Keratinocyte (primary cell): ENCODE data around the gene FOXA1. TPM values are rescaled to one million over a fixed set of nuclear protein-coding genes. Genes with fewer than 3 reads are reported as not detected.
A peak's percentile ranks its signal among the peaks of the same experiment; 100 is the strongest.

Experiments
- DNase-seq: peaks from one replicate; pipeline ENCODE4 v3.0.0-alpha.2; 2011; ENCODE audit warnings: low read depth, missing footprints, low spot score
- FAIRE-seq: peaks from 2 replicates; lab custom pipeline; 2011; peaks lifted over from hg19 to GRCh38; lab: Jason Lieb, UNC
- H2AFZ ChIP-seq: 2 replicates; pipeline ENCODE4 v1.6.0; 2012; ENCODE audit warnings: low read length, control low read depth, inconsistent platforms; ENCODE audit not compliant: control insufficient read depth
- H3K27ac ChIP-seq: 2 replicates; pipeline ENCODE4 v1.5.1; 2011; ENCODE audit warnings: low read length; ENCODE audit not compliant: control insufficient read depth, insufficient read depth
- H3K27me3 ChIP-seq: 3 replicates; pipeline ENCODE4 v1.6.0; 2011; ENCODE audit warnings: low read length; ENCODE audit not compliant: control insufficient read depth, insufficient read depth; ENCODE audit errors: extremely low read depth
- H3K36me3 ChIP-seq, 2 experiments: 2 replicates in 1 of 2; 3 replicates in 1 of 2; pipeline ENCODE4 v1.5.1; 2011; ENCODE audit warnings: low read length in 2 of 2, mild to moderate bottlenecking in 1 of 2; ENCODE audit not compliant: control insufficient read depth in 2 of 2, insufficient read depth in 2 of 2; ENCODE audit errors: extremely low read depth in 1 of 2
- H3K4me1 ChIP-seq: 3 replicates; pipeline ENCODE4 v1.5.1; 2011; ENCODE audit warnings: low read length; ENCODE audit not compliant: control insufficient read depth, insufficient read depth; ENCODE audit errors: extremely low read depth
- H3K4me2 ChIP-seq: 3 replicates; pipeline ENCODE4 v1.6.0; 2011; ENCODE audit warnings: low read depth, low read length; ENCODE audit not compliant: control insufficient read depth, insufficient read depth; ENCODE audit errors: extremely low read depth
- H3K4me3 ChIP-seq, 3 experiments: fragments of 200-600 bp in 1 of 3; sonication (generic) in 1 of 3; 2 replicates in 2 of 3; 3 replicates in 1 of 3; pipeline ENCODE4 v1.5.1; 2011 to 2016; ENCODE audit warnings: low read length in 3 of 3, mild to moderate bottlenecking in 3 of 3, control low read depth in 2 of 3, inconsistent platforms in 1 of 3, low read depth in 1 of 3, mixed read lengths in 1 of 3, mixed run types in 1 of 3, moderate library complexity in 1 of 3; ENCODE audit not compliant: control insufficient read depth in 2 of 3, insufficient read depth in 2 of 3; ENCODE audit errors: extremely low read depth in 1 of 3
- H3K79me2 ChIP-seq: 2 replicates; pipeline ENCODE4 v1.6.0; 2012; ENCODE audit warnings: low read length; ENCODE audit not compliant: control insufficient read depth, insufficient read depth
- H3K9ac ChIP-seq: 3 replicates; pipeline ENCODE4 v1.6.0; 2011; ENCODE audit warnings: low read length; ENCODE audit not compliant: control insufficient read depth, insufficient read depth; ENCODE audit errors: extremely low read depth
- H3K9me1 ChIP-seq: 3 replicates; pipeline ENCODE4 v1.6.0; 2011; ENCODE audit warnings: low read length; ENCODE audit not compliant: control insufficient read depth, insufficient read depth; ENCODE audit errors: extremely low read depth
- H3K9me3 ChIP-seq: 2 replicates; pipeline ENCODE4 v1.5.1; 2012; ENCODE audit warnings: low read depth, low read length; ENCODE audit not compliant: control insufficient read depth
- H4K20me1 ChIP-seq: 3 replicates; pipeline ENCODE4 v1.6.0; 2011; ENCODE audit warnings: low read length; ENCODE audit not compliant: control insufficient read depth, insufficient read depth; ENCODE audit errors: extremely low read depth
- EZH2 ChIP-seq: IDR thresholded peaks from one replicate; pipeline ENCODE4 v1.6.1; 2012; ENCODE audit warnings: inconsistent platforms, mild to moderate bottlenecking, low read length, moderate library complexity
- dilution Hi-C: fragments of 300-500 bp; cut with MboI; formaldehyde crosslinking; loops from one replicate; pipeline ENCODE4 v1.7.0; 2020; ENCODE audit warnings: low sequenced_read_pairs; ENCODE audit not compliant: extremely low pct_ligation_motif_present
- polyA minus RNA-seq, 3 experiments: library from RNA; depleted of rRNA, polyadenylated mRNA; stranded (reverse); fragments of >200 nt; gene quantifications; 1 replicate in 1 of 3; 2 replicates in 1 of 3; 3 replicates in 1 of 3; pipeline ENCODE4 v1.2.3, GENCODE V29; 2011
- polyA plus RNA-seq, 5 experiments: library from polyadenylated mRNA; depleted of rRNA in 3 of 5; stranded (reverse) in 3 of 5; stranded (forward) in 1 of 5; unstranded in 1 of 5; fragments of >200 nt; gene quantifications; 1 replicate in 1 of 5; 2 replicates in 3 of 5; 3 replicates in 1 of 5; pipeline versions ENCODE4 v1.2.1 to v1.2.3, GENCODE V29; 2011 to 2012; ENCODE audit warnings: missing spikeins in 2 of 5, low read depth in 1 of 5, low replicate concordance in 1 of 5
- TF ChIP-seq, protein P1 (sequence below), 3 experiments: IDR thresholded peaks in 1 of 3; conservative IDR thresholded peaks in 1 of 3; optimal IDR thresholded peaks in 1 of 3; 2 replicates in 2 of 3; 3 replicates in 1 of 3; pipeline versions ENCODE3 to v1.5.1; 2011; ENCODE audit warnings: low read length in 3 of 3, mild to moderate bottlenecking in 3 of 3, moderate library complexity in 2 of 3, control low read depth in 1 of 3, inconsistent platforms in 1 of 3; ENCODE audit not compliant: insufficient read depth in 2 of 3; ENCODE audit errors: extremely low read depth in 1 of 3

FOXA1 gene
- 0.09 to 0.85 TPM (median 0.45 TPM) in 3 replicates for polyA plus RNA-seq
- 0.77 TPM for polyA plus RNA-seq (2011; ENCODE audit: low read depth)
- 0.27 and 0.36 TPM in 2 replicates for polyA plus RNA-seq (2011; cell fraction: cytosol; rRNA removed)
- 2.0 and 2.4 TPM in 2 replicates for polyA plus RNA-seq (2011; cell fraction: nucleus; rRNA removed)
- 0.14 and 0.41 TPM in 2 replicates for polyA plus RNA-seq (2012; ENCODE audit: low replicate concordance)
- polyA minus RNA-seq, result 0.39 to 0.83 TPM (median 0.46 TPM) in 3 replicates
- not detected for polyA minus RNA-seq (2011; cell fraction: cytosol; rRNA and poly(A)+ RNA removed)
- 2.4 and 3.1 TPM in 2 replicates for polyA minus RNA-seq (2011; cell fraction: nucleus; rRNA and poly(A)+ RNA removed)

- FAIRE-seq, result no peak
- H3K9ac ChIP-seq, result peak within 1 kb of the TSS; percentile 83
Measured at GRCh38 chr14:37594971-37595808, at the start of gene FOXA1, which contains the start of gene TTC6. Gene FOXA1, minus strand, starts transcription at chr14:37595249. Its CDS starts 277 bp downstream, at chr14:37594972. Gene TTC6, plus strand, starts transcription at chr14:37595629. Its CDS starts 26,436 bp downstream, at chr14:37622065.

DNA sequence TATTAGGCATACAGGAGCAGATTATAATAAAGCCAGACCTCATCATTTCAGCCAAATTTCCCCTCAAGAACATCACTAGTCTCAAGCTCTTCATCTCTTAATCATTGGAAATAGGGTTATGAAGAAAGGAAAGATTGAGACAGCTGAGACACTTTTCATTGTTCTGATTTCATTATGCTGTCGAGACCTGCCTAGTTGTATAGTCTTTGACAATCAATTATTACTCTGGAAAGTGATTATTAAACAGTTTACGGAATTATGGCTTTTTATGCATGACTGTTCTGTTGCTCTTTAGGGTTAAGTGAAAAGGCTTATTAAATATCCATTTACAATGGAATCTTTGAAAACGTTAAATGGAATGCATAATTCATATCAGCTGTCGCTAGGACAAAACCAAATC, 48.7 kb upstream of the FOXA1 start:
- Histone ChIP-seq H3K9me1 (no peaks in the 10 kb centered on the region), H3K4me2 (no peak overlapping the region), H3K9me3 (no peaks in the 10 kb centered on the region), H2AFZ (no peak overlapping the region), H3K27ac (no peak overlapping the region), H3K9ac (no peak overlapping the region), H3K27me3 (no peaks in the 10 kb centered on the region), H3K79me2 (no peaks in the 10 kb centered on the region), H3K36me3 (no peaks in the 10 kb centered on the region), H3K4me3 (no peak overlapping the region), H4K20me1 (no peaks in the 10 kb centered on the region), H3K4me1 (no peaks in the 10 kb centered on the region)
- dilution Hi-C loops, result no loop called here
- DNase-seq, result no peak
- TF ChIP-seq, protein P1, sequence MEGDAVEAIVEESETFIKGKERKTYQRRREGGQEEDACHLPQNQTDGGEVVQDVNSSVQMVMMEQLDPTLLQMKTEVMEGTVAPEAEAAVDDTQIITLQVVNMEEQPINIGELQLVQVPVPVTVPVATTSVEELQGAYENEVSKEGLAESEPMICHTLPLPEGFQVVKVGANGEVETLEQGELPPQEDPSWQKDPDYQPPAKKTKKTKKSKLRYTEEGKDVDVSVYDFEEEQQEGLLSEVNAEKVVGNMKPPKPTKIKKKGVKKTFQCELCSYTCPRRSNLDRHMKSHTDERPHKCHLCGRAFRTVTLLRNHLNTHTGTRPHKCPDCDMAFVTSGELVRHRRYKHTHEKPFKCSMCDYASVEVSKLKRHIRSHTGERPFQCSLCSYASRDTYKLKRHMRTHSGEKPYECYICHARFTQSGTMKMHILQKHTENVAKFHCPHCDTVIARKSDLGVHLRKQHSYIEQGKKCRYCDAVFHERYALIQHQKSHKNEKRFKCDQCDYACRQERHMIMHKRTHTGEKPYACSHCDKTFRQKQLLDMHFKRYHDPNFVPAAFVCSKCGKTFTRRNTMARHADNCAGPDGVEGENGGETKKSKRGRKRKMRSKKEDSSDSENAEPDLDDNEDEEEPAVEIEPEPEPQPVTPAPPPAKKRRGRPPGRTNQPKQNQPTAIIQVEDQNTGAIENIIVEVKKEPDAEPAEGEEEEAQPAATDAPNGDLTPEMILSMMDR (optimal IDR thresholded peaks at IDR 0.05 in 1 of 3, IDR thresholded peaks at IDR 0.05 in 1 of 3, conservative IDR thresholded peaks at IDR 0.05 in 1 of 3; ENCODE audit: extremely low read depth in 1 of 3, insufficient read depth in 2 of 3, low read length in 3 of 3), result no peak
- TF ChIP-seq EZH2, result no peak
- no peak for FAIRE-seq

More at GRCh38 chr14:37594971-37595808, at the start of gene FOXA1, which contains the start of gene TTC6:
- H3K4me3 ChIP-seq, result peak within 1 kb of the TSS; percentile 37 to 75 (median 74)
- no peaks in the 10 kb centered on the region for H3K9me1 ChIP-seq
- TF ChIP-seq, protein P1 (optimal IDR thresholded peaks at IDR 0.05 in 1 of 3, IDR thresholded peaks at IDR 0.05 in 1 of 3, conservative IDR thresholded peaks at IDR 0.05 in 1 of 3; ENCODE audit: extremely low read depth in 1 of 3, insufficient read depth in 2 of 3, low read length in 3 of 3), result no peak
- TF ChIP-seq EZH2, result no peak
- peak within 1 kb of the TSS; percentile 22 for H3K27ac ChIP-seq
- H2AFZ ChIP-seq, result peak within 1 kb of the TSS; percentile 70
- no peaks in the 10 kb centered on the region for H3K36me3 ChIP-seq
- no peaks in the 10 kb centered on the region for H4K20me1 ChIP-seq
- dilution Hi-C loops, result no loop called here
- peak within 1 kb of the TSS; percentile 91 for H3K4me2 ChIP-seq
- peaks cover 73% of the 10 kb centered on the region for H3K27me3 ChIP-seq
- no peak for DNase-seq
- H3K9me3 ChIP-seq, result no peaks in the 10 kb centered on the region
- peaks cover 12% of the 10 kb centered on the region for H3K4me1 ChIP-seq
- H3K79me2 ChIP-seq, result no peaks in the 10 kb centered on the region
